ENCODE data around the gene PADI4. TPM values are rescaled to one million over a fixed set of nuclear protein-coding genes. Genes with fewer than 3 reads are reported as not detected.

PADI4 gene
- total and polyA plus RNA-seq, 2 of the 4 experiments (the other 2 are of a cell fraction), result not detected

- H2BK5ac ChIP-seq (ENCODE audit: low read depth, low read length, poor library complexity, severe bottlenecking), result no peak overlapping the region
- H2AFZ ChIP-seq (replicated peaks; ENCODE audit: low read length, poor library complexity), result no peak overlapping the region
- no peak overlapping the region for H3K14ac ChIP-seq (replicated peaks; ENCODE audit: low read depth, low read length)
- ChIA-PET CTCF (interaction anchor here (0.6 kb wide), 1 partner anchor 97 kb away, joined by 3 read pairs; no protein-coding TSS in a partner anchor), POLR2A (ENCODE audit: unreplicated experiment) (no interaction called here)
- intact Hi-C loops (cut with micrococcal nuclease), result no loop called here
- H3K4me1 ChIP-seq (ENCODE audit: control insufficient read depth, insufficient read depth, low read length), result no peaks in the 10 kb centered on the region
- no peaks in the 10 kb centered on the region for H4K20me1 ChIP-seq (ENCODE audit: insufficient read depth, low read length)
- H3K9me1 ChIP-seq (ENCODE audit: insufficient read depth, low read length), result no peaks in the 10 kb centered on the region
- H3K27me3 ChIP-seq (ENCODE audit: control insufficient read depth, insufficient read depth, low read length), result peaks cover 43% of the 10 kb centered on the region
- no peak overlapping the region for H4K5ac ChIP-seq (ENCODE audit: low read depth, low read length)
- no peak overlapping the region for H2AK9ac ChIP-seq (replicated peaks; ENCODE audit: low read depth, low read length, poor library complexity)
- TF ChIP-seq MXI1 (IDR thresholded peaks at IDR 0.05; ENCODE audit: borderline replicate concordance, low read depth, low read length) (no peak), FOS (IDR thresholded peaks at IDR 0.05; ENCODE audit: low read depth, low read length) (no peak), MAZ (IDR thresholded peaks at IDR 0.05; ENCODE audit: borderline replicate concordance, low read depth, low read length) (no peak), USF2 (IDR thresholded peaks at IDR 0.05; ENCODE audit: low read depth, low read length) (no peak), NFE2L2 (IDR thresholded peaks at IDR 0.05; ENCODE audit: low read depth, low read length) (no peak), CHD1 (IDR thresholded peaks at IDR 0.05; ENCODE audit: low read depth, low read length) (no peak), MAFK (IDR thresholded peaks at IDR 0.05; ENCODE audit: low read depth, low read length) (no peak), RFX5 (IDR thresholded peaks at IDR 0.05; ENCODE audit: low read depth, low read length) (no peak), CEBPB (IDR thresholded peaks at IDR 0.05; ENCODE audit: low read depth, low read length) (no peak), BHLHE40 (IDR thresholded peaks at IDR 0.05; ENCODE audit: low read depth, low read length) (no peak), ELK1 (IDR thresholded peaks at IDR 0.05; ENCODE audit: borderline replicate concordance, low read depth, low read length) (no peak), CTCF (conservative IDR thresholded peaks at IDR 0.05; ENCODE audit: low read depth, low read length) (no peak), SMC3 (IDR thresholded peaks at IDR 0.05; ENCODE audit: low read depth, low read length) (no peak), RAD21 (IDR thresholded peaks at IDR 0.05; ENCODE audit: low read length) (no peak), POLR2A (IDR thresholded peaks at IDR 0.05; ENCODE audit: low read depth, low read length) (no peak), RCOR1 (IDR thresholded peaks at IDR 0.05; ENCODE audit: insufficient replicate concordance, low read length) (no peak)
- DNase-seq (no peak), ATAC-seq (ENCODE audit: low read depth) (no peak)
- H3K4me3 ChIP-seq (ENCODE audit: insufficient read depth, low read depth, low read length), result no peak overlapping the region
- H3K79me1 ChIP-seq (ENCODE audit: low read depth in 1 of 2, low read length in 2 of 2), result no peaks in the 10 kb centered on the region
- H4K91ac ChIP-seq (ENCODE audit: insufficient read depth, low read depth, low read length), result no peak overlapping the region
- WGBS, 2 experiments (ENCODE audit: extremely low coverage in 2 of 2, insufficient read length in 1 of 2), result 73% methylated on average over 4 of the region's 10 CpGs; no CpG with 5 or more reads in 1 of the 2 experiments
- H2BK120ac ChIP-seq (ENCODE audit: low read depth, low read length), result no peak overlapping the region
- no peak overlapping the region for H3K4ac ChIP-seq (ENCODE audit: low read depth, low read length)
- in situ Hi-C loops (cut with MboI; ENCODE audit: low sequenced_read_pairs), result no loop called here
- no peak overlapping the region for H2AK5ac ChIP-seq (ENCODE audit: low read depth, low read length)
- no peak overlapping the region for H2BK15ac ChIP-seq (ENCODE audit: low read depth, low read length)
- H3K4me2 ChIP-seq (ENCODE audit: low read depth, low read length), result no peak overlapping the region
- H3K23ac ChIP-seq (ENCODE audit: low read depth, low read length), result no peak overlapping the region
- no peaks in the 10 kb centered on the region for H3K36me3 ChIP-seq (ENCODE audit: control insufficient read depth, insufficient read depth, low read length)
- H3K18ac ChIP-seq (ENCODE audit: low read depth, low read length), result no peak overlapping the region
- no peak overlapping the region for H3K9ac ChIP-seq (ENCODE audit: low read depth, low read length)
- BruUV-seq (replicated peaks), result no TSS peak
- no peak overlapping the region for H4K8ac ChIP-seq (ENCODE audit: low read depth in 2 of 2, low read length in 2 of 2)
- H3K56ac ChIP-seq (ENCODE audit: extremely low read depth, insufficient read depth, low read length), result no peak overlapping the region
- no peaks in the 10 kb centered on the region for H3K9me3 ChIP-seq (ENCODE audit: control insufficient read depth, insufficient read depth, low read length)
- H2BK20ac ChIP-seq (ENCODE audit: low read depth, low read length), result no peak overlapping the region
- dilution Hi-C loops (cut with HindIII; ENCODE audit: low sequenced_read_pairs, unreplicated experiment), result no loop called here
- no peak overlapping the region for H3K27ac ChIP-seq (ENCODE audit: insufficient read depth, low read length)
These were observed 67.7 kb downstream of the PADI4 start for GRCh38 chr1:17375651-17376050.

All from IMR-90 (cell line).